ENCODE data around the gene PACSIN2.

DNA sequence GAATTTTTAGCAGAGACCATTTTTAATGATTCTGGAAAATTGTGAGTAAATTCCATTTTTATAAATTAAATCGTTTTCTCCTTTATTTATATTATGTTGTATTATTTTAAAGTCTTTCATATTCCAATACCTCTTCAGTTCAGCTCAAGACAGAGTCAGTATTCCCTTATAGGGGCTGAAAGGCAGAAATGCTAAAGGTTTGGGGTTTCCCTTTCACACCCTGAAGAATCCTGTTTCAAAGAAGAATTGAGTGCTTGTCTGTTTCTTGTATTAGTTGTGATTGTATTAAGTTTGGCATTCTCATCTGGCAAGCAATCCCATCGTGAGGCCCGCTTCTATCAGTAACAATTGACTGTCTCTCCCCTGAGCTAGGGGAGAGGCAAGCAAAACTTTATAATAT is 57.4 kb downstream of the PACSIN2 start:
- TF ChIP-seq, protein P1, sequence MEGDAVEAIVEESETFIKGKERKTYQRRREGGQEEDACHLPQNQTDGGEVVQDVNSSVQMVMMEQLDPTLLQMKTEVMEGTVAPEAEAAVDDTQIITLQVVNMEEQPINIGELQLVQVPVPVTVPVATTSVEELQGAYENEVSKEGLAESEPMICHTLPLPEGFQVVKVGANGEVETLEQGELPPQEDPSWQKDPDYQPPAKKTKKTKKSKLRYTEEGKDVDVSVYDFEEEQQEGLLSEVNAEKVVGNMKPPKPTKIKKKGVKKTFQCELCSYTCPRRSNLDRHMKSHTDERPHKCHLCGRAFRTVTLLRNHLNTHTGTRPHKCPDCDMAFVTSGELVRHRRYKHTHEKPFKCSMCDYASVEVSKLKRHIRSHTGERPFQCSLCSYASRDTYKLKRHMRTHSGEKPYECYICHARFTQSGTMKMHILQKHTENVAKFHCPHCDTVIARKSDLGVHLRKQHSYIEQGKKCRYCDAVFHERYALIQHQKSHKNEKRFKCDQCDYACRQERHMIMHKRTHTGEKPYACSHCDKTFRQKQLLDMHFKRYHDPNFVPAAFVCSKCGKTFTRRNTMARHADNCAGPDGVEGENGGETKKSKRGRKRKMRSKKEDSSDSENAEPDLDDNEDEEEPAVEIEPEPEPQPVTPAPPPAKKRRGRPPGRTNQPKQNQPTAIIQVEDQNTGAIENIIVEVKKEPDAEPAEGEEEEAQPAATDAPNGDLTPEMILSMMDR (IDR thresholded peaks at IDR 0.05; ENCODE audit: insufficient read depth, low read length): no peak
- no peak for TF ChIP-seq POLR2AphosphoS5 (IDR thresholded peaks at IDR 0.05; ENCODE audit: low read depth)
